HG02938 (cell line): Measurements from ENCODE around the gene KIF13A.
A peak's percentile ranks its signal among the peaks of the same experiment; 100 is the strongest.
"Not testable (repeated sequence)": the region's sequence is repeated elsewhere in the genome, so short reads cannot be mapped to it uniquely, and the experiment has no call there.

Experiments used
- ATAC-seq: cut with Tn5 transposase; IDR thresholded peaks from one replicate; pipeline ENCODE4 v1.9.1; 2021; ENCODE audit warnings: mild to moderate bottlenecking, moderate library complexity; ENCODE audit not compliant: unreplicated experiment

Gene KIF13A

GRCh38 chr6:17904491-17905120 lies 82.8 kb downstream of the KIF13A start:
- no peak for ATAC-seq

- ATAC-seq = no peak
Measured at GRCh38 chr6:17902974-17903373, 84.5 kb downstream of the KIF13A start.

DNA sequence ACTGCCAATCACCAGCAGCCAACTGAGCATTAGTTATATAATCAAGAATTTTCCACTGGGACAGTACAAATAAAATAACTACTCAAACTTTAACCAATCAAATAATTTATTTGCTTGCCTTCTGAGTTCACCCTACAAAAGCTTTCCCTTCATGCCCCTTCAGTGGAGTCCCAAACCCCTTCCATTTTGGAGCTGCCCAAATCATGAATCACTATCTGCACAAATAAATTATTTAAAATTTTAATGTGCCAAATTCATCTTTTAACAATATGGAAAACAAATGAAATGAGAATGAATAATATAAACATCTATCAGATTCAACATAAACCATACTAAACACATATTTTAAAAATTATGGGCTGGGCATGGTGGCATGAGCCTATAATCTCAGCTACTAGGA lies 85.9 kb downstream of the KIF13A start:
- ATAC-seq = no peak

DNA sequence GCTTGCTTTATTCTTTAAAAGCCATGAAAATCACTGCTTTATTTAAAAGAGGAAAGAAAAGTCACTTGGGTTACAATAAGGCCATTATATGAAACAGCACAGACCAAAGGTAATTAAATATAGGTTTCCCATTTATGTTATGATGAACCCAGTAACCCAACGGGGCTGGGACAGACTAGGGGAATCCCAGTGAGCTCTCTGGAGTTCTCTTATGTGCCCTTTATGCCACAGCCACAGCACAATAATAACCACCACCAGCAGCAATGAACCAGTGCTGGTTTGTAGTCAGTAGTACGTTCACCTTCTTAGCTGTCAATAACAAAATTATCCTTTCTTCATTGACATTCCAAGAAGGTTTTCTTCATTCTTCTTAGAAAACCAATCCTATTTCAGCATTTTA lies 87.4 kb downstream of the KIF13A start:
- ATAC-seq = no peak

- no peak for ATAC-seq
Measured at GRCh38 chr6:17899491-17899890, 87.9 kb downstream of the KIF13A start.

DNA sequence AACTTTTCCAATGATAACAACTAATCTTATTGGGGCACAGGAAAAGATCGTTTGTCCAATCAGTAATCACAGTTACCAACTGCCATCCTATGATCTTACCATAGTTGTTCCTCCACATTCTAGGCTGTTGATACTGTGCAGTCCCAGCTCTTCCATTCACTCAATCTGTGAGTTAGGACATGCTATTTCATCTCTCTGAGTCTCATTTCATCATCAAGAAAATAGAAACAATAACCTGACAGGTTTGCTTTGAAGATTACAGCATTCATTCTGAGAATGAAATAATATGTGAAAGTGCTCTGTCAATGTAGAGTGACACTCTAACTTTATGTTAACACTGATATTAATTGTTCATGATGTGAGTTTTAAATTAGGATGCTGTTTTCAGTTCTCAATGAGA lies 89.8 kb downstream of the KIF13A start:
- no peak for ATAC-seq

DNA sequence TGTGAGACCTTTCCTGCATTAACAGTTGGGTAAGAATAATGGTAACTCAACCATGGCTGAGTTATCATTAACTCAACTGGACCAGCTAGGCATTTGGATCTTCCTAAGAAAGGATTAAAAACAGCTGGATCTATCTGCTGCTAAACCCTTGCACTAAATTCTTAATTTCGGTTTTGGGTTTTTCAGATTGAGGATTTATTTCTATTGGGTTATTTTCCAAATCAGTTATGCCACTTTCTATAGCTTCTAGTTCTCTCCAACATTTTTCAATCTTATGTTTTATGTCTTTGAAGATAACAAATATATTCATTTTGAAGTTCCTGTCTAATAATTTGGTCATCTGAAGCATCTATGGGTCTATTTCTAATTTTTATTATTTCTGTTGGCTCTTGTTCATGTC lies 92.5 kb downstream of the KIF13A start:
- ATAC-seq = no peak

GRCh38 chr6:17894191-17894590 lies 93.2 kb downstream of the KIF13A start:
- no peak for ATAC-seq

DNA sequence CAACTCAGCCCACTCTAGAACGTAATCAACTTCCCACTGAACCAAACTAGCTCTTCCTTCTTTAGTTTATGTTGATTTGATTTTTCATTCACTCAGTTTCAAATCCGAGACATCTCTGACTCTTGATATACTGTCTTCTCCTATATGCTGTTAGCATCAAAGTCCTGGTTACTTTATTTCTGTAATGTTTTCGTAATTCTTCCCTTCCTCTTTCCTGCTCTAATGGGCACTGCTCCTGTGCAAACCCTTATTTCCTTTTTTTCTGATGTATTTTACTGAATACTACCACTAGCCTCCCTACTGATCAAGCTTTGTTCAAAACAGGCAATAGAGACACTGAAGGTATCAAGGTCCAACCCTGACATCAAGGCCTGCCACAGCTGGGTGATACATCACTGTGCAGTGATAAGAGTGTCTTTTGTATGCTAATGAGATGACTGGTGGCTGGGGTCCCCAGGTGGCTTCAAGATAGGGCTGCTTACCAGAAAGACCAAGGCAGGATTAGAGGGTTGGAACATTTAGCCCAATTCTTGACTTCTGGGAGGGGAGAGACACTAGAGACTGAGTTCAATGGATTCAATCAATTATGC lies 95.2 kb downstream of the KIF13A start:
- no peak for ATAC-seq

DNA sequence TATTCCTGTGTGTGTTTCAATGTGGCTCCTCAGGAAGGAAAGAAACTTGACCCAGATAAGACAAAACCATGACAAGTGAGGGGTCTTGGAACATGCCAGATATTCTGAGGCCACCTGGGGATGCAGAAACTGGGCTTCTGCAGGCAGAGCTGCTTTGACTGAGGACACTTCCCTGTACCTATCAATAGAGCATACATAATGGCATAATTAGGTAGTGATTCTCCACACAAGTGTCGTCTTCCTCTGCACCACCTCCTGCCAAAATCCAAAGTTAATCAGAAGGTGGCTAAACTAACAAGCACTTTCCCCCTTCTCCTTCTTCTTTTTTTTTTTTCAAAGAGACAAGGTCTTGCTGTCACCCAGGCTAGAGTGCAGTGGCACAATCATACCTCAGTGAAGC lies 97.1 kb downstream of the KIF13A start:
- no peak for ATAC-seq

DNA sequence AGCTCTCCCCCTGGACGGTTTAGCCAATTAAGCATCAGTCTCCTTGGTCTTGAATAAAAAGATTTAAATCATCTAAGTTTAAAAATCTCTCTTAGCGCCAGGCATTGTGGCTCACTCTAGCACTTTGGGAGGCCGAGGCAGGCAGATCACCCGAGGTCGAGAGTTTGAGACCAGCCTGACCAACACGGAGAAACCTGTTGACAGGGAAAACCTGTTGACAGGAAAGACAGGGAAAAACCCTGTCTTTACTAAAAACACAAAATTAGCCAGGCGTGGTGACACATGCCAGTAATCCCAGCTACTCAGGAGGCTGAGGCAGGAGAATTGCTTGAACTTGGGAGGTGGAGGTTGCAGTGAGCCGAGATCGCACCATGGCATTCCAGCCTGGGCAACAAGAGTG lies 97.7 kb downstream of the KIF13A start:
- ATAC-seq = not testable (repeated sequence)

- no peak for ATAC-seq
Measured at GRCh38 chr6:17886891-17887290, 100.5 kb downstream of the KIF13A start.

GRCh38 chr6:17885889-17886576 lies 101.4 kb downstream of the KIF13A start:
- ATAC-seq = no peak

GRCh38 chr6:17884498-17885478 lies 102.6 kb downstream of the KIF13A start:
- ATAC-seq = peak; percentile 89

- no peak for ATAC-seq
Measured at GRCh38 chr6:17883665-17884497, 103.6 kb downstream of the KIF13A start.

DNA sequence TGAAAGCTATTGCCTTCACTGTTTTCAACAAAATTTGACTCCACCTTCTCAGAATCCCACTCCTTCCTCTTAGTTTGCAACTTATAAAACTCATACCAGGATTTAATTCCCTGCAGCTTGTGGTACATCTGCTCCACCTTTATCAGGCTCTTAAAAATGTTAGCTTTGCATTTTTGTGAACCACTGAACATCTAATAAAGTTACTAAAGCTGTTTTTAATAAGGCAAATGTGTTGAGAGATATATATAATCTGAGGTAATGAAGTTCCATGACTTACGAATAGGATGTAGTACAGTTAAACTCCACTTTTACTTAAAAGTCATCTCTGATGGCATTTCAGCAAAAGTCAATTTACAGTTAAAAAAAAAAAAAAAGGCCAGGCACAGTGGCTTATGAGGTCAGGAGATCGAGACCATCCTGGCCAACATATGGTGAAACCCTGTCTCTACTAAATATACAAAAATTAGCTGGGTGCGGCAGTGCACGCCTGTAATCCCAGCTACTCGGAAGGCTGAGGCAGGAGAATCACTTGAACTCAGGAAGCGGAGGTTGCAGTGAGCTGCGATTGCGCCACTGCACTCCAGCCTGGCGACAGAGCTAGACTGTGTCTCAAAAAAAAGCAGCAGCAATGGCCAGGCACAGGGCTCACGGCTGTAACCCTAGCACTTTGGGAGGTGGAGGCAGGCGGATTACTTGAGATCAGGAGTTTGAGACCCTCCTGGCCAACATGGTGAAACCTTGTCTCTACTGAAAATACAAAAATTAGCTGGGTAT lies 106.2 kb downstream of the KIF13A start:
- no peak for ATAC-seq

DNA sequence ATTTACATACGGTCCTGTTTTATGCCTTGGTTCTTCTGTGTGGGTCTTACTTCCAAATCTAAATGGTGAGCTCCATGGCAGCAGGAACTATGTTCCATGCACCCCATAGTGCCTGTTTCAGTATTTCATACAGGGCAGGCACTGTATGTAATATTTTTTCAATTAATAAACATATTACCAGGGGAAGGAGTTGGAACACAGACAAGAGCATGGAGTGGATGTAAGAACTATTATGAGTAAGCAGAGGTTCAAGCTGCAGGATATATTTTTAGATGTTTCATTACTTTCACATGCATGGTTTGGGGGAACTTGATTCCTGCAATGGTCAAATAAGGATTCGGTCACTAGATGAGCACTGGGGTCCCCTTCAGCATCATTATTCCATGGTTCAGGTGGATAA lies 108.3 kb downstream of the KIF13A start:
- ATAC-seq = no peak

DNA sequence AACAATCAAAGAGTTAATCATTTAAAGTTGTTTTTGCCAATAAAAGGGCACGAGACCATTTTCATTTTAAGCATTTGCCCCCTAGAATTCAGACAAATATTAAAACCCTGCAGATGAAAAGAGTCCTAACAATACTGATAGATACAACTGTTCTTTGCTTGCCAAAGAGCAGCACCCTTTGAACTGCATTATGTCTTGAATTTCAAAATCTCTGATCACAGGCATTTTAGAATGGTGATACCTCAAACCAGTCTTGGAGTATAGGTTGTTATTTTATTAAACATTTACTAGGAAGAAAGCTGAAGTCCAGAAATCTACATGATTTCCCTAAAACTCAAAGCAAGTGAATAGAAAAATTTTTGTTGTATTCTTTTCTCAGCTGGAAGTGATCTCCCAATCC lies 108.7 kb downstream of the KIF13A start:
- no peak for ATAC-seq

DNA sequence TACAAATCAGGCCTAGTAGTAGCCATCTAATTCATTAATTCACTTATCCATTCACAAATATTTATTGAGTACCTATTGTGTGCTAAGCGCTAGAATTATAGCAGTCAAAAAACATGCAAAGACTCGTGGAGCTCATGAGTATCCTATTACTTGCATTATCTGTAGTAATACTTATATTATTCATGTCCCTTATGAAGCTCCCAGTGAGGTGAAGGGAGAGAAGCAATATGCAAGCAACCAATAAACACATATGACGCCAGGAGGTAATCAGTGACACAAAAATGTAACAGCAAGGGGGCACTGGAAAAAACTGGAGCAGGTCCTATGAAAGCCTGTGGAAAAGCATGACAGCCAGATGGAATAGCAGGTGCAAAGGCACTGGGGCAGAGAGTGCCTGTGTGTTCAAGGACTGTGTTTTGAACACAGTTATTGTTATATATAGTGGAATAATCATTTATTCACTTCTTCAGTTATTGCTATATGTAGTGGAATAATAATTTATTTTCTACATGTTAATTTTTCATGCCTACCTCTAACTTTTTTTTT lies 109.5 kb downstream of the KIF13A start:
- no peak for ATAC-seq
